B cell (primary cell): Measurements from ENCODE around the gene STK38L.

ENCODE experiments used
- CTCF ChIP-seq: fragments of 200-600 bp; IDR thresholded peaks from one replicate; pipeline ENCODE4 v1.8.0; 2022; ENCODE audit warnings: antibody characterized with exemption, mild to moderate bottlenecking
- EZH2 ChIP-seq: IDR thresholded peaks from 2 replicates; pipeline ENCODE4 v1.6.1; 2012; ENCODE audit warnings: borderline replicate concordance, low read depth, mild to moderate bottlenecking, moderate library complexity, low read length; ENCODE audit not compliant: insufficient read depth, poor library complexity, severe bottlenecking

GRCh38 chr12:27296674-27297073 lies 52.6 kb downstream of the STK38L start:
- TF ChIP-seq CTCF, result no peak
- no peak for TF ChIP-seq EZH2
